Stimulated activated CD8-positive, alpha-beta memory T cell treated with anti-CD3 and anti-CD28 coated beads, Interleukin-12 subunit alpha, Interleukin-12 subunit beta, amount 100 ng/mL, for 24 hours (primary cell): Measurements from ENCODE around the gene OTUD6A.
"Not testable (repeated sequence)": the region's sequence is repeated elsewhere in the genome, so short reads cannot be mapped to it uniquely, and the experiment has no call there.

Experiments
- DNase-seq: peaks from one replicate; pipeline ENCODE4 v3.0.0-alpha.2; 2020; ENCODE audit errors: extremely low read depth

OTUD6A gene

DNA sequence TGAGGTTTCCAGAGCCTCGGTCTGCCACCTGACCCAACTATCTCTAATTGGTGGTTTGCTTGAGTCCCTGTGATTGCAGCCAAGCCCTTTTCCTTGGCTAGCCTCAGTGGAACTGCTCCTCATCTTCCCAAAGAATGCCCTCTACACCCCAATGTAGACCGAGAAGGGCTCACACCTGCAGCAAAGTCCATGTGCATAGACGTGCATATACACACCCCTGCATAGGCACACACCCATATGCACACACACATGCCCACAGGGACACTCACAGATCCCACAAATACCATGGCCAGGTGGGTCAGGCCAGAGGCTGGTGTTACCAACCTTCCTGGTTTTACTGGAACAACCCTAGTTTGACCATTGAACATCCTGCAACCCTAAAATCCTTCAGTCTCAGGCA, 12.9 kb upstream of the OTUD6A start:
- DNase-seq = no peak

GRCh38 chrX:70049925-70050324, 12.3 kb upstream of the OTUD6A start, which contains the start of gene AWAT2:
AWAT2 (minus strand) TSS chrX:70049938; CDS start chrX:70049932, 6 bp downstream.
- DNase-seq = no peak

DNA sequence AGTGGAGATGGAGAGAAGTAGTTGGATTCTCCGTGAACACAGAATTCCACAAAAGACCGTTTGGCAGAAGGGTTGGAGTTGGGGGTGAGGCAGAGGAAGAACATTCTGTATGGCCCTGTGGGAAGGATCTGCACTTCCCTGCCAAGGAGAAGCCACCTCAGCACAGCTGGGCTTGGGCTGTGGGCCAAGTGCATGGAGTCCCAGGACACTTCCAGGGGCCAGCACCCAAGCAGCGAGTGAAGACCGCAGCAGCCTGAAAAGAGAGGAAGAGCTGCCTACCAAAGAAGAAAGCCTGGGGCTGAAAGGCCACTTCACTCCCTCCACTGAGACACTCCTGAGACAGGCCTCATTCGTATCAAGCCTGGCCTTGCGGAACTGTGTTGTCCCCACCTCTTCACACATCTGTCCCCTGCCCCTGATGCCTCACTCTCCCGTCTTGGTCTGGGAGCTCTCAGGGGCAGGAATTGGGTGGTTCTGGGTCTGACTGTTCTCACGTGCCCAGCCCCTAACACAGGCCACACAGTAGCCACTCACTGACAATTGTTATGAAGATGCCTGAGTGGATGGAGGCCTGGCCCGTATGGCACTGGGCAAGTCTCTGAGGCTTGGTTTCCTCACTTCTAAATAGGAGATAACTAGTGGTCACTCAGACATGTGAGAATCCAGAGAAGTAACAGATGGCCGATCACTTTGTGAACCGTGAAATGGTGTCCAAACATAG, 9.2 kb upstream of the OTUD6A start:
- no peak for DNase-seq

DNA sequence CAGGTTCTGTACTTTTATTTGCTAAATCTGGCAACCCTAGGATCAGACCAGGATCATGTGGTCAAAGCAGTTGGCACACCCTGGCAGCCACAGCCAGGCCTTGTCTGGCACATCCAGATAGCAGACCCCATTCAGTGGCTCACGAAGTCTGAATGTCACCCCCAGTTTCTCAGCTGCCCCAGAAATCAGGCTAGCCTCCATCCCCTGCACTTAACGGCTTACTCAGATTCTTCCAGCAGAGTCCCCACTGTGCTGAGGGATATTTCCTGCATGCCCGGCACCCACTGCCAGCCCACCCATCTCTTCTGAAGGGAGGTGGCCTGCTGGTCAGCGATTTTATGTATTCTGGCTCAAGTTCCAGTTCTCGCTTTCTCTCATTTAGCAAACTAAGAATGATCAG, 7.9 kb upstream of the OTUD6A start:
- DNase-seq = no peak

GRCh38 chrX:70062961-70063550, 799 bp downstream of the OTUD6A start:
- no peak for DNase-seq

GRCh38 chrX:70066646-70067045, 4.4 kb downstream of the OTUD6A start:
- DNase-seq = no peak

DNA sequence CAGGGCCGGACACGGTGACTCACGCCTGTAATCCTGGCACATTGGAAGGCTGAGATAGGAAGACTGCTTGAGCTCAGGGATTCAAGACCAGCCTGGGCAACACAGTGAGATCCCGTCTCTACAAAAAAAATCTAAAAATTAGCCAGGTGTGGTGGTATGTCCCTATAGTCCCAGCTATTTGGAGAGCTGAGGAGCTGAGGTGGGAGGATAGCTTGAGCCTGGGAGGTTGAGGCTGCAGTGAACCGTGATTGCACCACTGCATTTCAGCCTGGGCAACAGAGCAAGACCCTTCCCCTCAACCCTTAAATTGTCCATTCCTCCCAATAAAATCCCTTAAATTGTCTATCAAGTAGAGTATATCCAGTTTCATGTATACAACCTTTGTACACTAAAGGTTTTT, 17.0 kb downstream of the OTUD6A start:
- no peak for DNase-seq

DNA sequence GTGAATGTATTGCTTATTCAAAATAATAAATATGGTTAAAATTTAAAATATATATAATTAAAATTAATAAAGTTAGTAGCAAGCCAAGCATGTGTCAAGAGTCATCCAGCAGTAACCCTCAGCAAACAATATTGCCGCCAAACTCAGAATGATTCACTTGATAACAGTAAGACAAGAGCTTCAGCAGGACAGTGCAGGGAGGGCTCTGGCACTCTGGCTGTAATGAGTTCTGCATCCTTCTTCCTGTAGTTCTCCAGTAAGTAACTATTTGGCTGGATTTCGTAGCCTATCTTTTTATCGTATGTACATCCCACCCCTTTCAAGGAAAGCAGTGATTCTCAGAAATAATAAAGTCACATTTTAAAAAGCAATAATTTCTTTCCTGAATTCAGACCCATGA, 17.6 kb downstream of the OTUD6A start:
- no peak for DNase-seq

DNA sequence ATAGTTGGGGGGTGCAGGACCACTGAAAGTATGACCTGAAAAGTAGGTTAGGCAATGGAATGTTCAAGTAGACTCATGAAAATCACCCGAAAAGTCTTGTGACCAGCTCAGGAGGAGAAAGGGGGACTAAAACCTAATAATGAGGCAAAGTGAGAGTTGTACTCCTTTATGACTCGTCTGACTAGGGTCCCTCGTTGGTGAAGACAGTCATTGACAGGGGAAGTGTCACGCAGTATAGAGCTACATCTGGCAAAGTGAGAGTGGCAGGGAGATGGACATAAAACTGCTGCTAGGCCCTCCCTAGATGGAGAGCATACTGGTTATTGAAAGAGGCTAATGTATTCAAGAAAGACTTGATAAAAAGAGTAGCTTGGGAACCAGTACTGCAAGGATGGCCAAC, 20.5 kb downstream of the OTUD6A start:
- no peak for DNase-seq

- DNase-seq = no peak
Measured at GRCh38 chrX:70084592-70085240, 22.5 kb downstream of the OTUD6A start.

- no peak for DNase-seq
Measured at GRCh38 chrX:70087857-70088630, 25.8 kb downstream of the OTUD6A start.

- no peak for DNase-seq
Measured at GRCh38 chrX:70088751-70089150, 26.5 kb downstream of the OTUD6A start.

GRCh38 chrX:70089604-70090297, 27.5 kb downstream of the OTUD6A start:
- DNase-seq = no peak

GRCh38 chrX:70092247-70092646, 30.0 kb downstream of the OTUD6A start:
- no peak for DNase-seq

- no peak for DNase-seq
Measured at GRCh38 chrX:70096052-70096451, 33.8 kb downstream of the OTUD6A start.

GRCh38 chrX:70105229-70105628, 43.0 kb downstream of the OTUD6A start:
- no peak for DNase-seq

- not testable (repeated sequence) for DNase-seq
Measured at GRCh38 chrX:70111436-70112026, 49.3 kb downstream of the OTUD6A start.
